Esophagus squamous epithelium (tissue), 5 donors: Measurements from ENCODE around the gene GPC6. TPM values are rescaled to one million over a fixed set of nuclear protein-coding genes. Genes with fewer than 3 reads are reported as not detected.

ENCODE experiments used
- DNase-seq: peaks from one replicate; lab custom pipeline; 2025; lab: John Stamatoyannopoulos, UW
- H3K27ac ChIP-seq, 4 donors: fragments of 200-600 bp; sonication (generic); one replicate each; pipeline ENCODE4 v1.5.1; 2016 to 2019; ENCODE audit warnings: mild to moderate bottlenecking in 1 of 4
- H3K27me3 ChIP-seq, 4 donors: fragments of 200-600 bp; sonication (generic); 1 replicate in 3 of 4; 2 replicates in 1 of 4; pipeline versions ENCODE4 v1.5.1 to v1.6.0; 2017 to 2021; ENCODE audit warnings: antibody characterized with exemption in 1 of 4
- H3K36me3 ChIP-seq, 3 donors: fragments of 200-600 bp; sonication (generic); one replicate each; pipeline ENCODE4 v1.5.1; 2016 to 2019
- H3K4me1 ChIP-seq, 3 donors: fragments of 200-600 bp; sonication (generic); one replicate each; pipeline ENCODE4 v1.5.1; 2017 to 2019
- H3K4me3 ChIP-seq, 4 donors: fragments of 200-600 bp; sonication (generic); 1 replicate in 3 of 4; 2 replicates in 1 of 4; pipeline ENCODE4 v1.5.1; 2016 to 2019; ENCODE audit warnings: mild to moderate bottlenecking in 2 of 4, moderate library complexity in 1 of 4
- H3K9me3 ChIP-seq, 3 donors: fragments of 200-600 bp; sonication (generic); one replicate each; pipeline ENCODE4 v1.5.1; 2016 to 2019
- CTCF ChIP-seq, 6 experiments: fragments of 450-650 bp in 4 of 6; fragments of 200-600 bp in 2 of 6; sonication (generic) in 2 of 6; IDR thresholded peaks; one replicate each; pipeline ENCODE4 v1.5.1; 2016 to 2019; ENCODE audit warnings: antibody characterized with exemption in 6 of 6, mild to moderate bottlenecking in 4 of 6, moderate library complexity in 4 of 6
- POLR2A ChIP-seq, 4 donors: fragments of 450-650 bp; IDR thresholded peaks; one replicate each; pipeline ENCODE4 v1.6.1; 2017; ENCODE audit warnings: antibody characterized with exemption in 4 of 4, mild to moderate bottlenecking in 4 of 4, moderate library complexity in 3 of 4
- WGBS, 2 donors: methylation state at CpG; one replicate each; pipeline ENCODE4 v1.1.5; 2018; 5-methylcytosine and 5-hydroxymethylcytosine counted together
- intact Hi-C: fragments of 100-400 bp; cut with DNase I; formaldehyde crosslinking; loops from one replicate; pipeline ENCODE4 v1.15.0; 2022
- total RNA-seq, 4 donors: library from RNA; depleted of rRNA; stranded (reverse); fragments of >200 nt; gene quantifications; one replicate each; pipeline ENCODE4 v1.1.0, GENCODE V29; 2016
- donor health status: DM: yes; HTN: yes; CAD: no.

The GPC6 gene
- total RNA-seq, 4 donors from 2014 or later = 0.57 to 8.6 (median 2.6) TPM

GRCh38 chr13:93727211-93728141 is 500.9 kb downstream of the GPC6 start:
- intact Hi-C loops = no loop called here
- TF ChIP-seq POLR2A (IDR thresholded peaks at IDR 0.05) = no peak
- TF ChIP-seq CTCF (IDR thresholded peaks at IDR 0.05) = no peak
- WGBS, 2 donors = 53 to 74% methylated on average over 3 of the region's 3 CpGs
- Histone ChIP-seq H3K4me3 (no peak overlapping the region), H3K36me3 (no peaks in the 10 kb centered on the region), H3K9me3 (no peaks in the 10 kb centered on the region), H3K27ac (no peak overlapping the region), H3K27me3 (no peaks in the 10 kb centered on the region), H3K4me1 (no peaks in the 10 kb centered on the region)
- DNase-seq = no peak

- intact Hi-C loops = no loop called here
- Histone ChIP-seq H3K4me3 (no peak overlapping the region), H3K4me1 (no peaks in the 10 kb centered on the region), H3K9me3 (no peaks in the 10 kb centered on the region), H3K27ac (no peak overlapping the region), H3K36me3 (no peaks in the 10 kb centered on the region), H3K27me3 (no peaks in the 10 kb centered on the region)
- no peak for TF ChIP-seq POLR2A (IDR thresholded peaks at IDR 0.05)
- no peak for TF ChIP-seq CTCF (IDR thresholded peaks at IDR 0.05)
- no peak for DNase-seq
- 78 to 82% methylated on average over 2 of the region's 2 CpGs for WGBS, 2 donors
Observed at GRCh38 chr13:93729383-93729782, 502.8 kb downstream of the GPC6 start.

GRCh38 chr13:93730780-93731179 is 504.2 kb downstream of the GPC6 start:
- no peak overlapping the region for H3K27ac ChIP-seq
- no peak for DNase-seq
- no peaks in the 10 kb centered on the region for H3K27me3 ChIP-seq
- intact Hi-C loops = no loop called here
- no peak for TF ChIP-seq POLR2A (IDR thresholded peaks at IDR 0.05)
- TF ChIP-seq CTCF (IDR thresholded peaks at IDR 0.05) = no peak
- WGBS, 2 donors = 83 to 85% methylated on average over 3 of the region's 3 CpGs
- no peak overlapping the region for H3K4me3 ChIP-seq
- H3K4me1 ChIP-seq = no peaks in the 10 kb centered on the region
- no peaks in the 10 kb centered on the region for H3K9me3 ChIP-seq
- H3K36me3 ChIP-seq = no peaks in the 10 kb centered on the region

GRCh38 chr13:93732186-93732585 is 505.6 kb downstream of the GPC6 start:
- TF ChIP-seq POLR2A (IDR thresholded peaks at IDR 0.05) = no peak
- TF ChIP-seq CTCF (IDR thresholded peaks at IDR 0.05) = no peak
- WGBS, 2 donors = 74 to 78% methylated on average over 2 of the region's 2 CpGs
- no peaks in the 10 kb centered on the region for H3K4me1 ChIP-seq

GRCh38 chr13:93736081-93736480 is 509.5 kb downstream of the GPC6 start:
- Histone ChIP-seq H3K27ac (no peak overlapping the region), H3K27me3 (no peaks in the 10 kb centered on the region), H3K36me3 (no peaks in the 10 kb centered on the region), H3K9me3 (no peaks in the 10 kb centered on the region), H3K4me1 (no peaks in the 10 kb centered on the region), H3K4me3 (no peak overlapping the region)
- intact Hi-C loops = no loop called here
- TF ChIP-seq POLR2A (IDR thresholded peaks at IDR 0.05) (no peak), CTCF (IDR thresholded peaks at IDR 0.05) (no peak)
- no peak for DNase-seq

More at GRCh38 chr13:93732186-93732585, 505.6 kb downstream of the GPC6 start:
- H3K36me3 ChIP-seq = no peaks in the 10 kb centered on the region
- DNase-seq = no peak
- no peaks in the 10 kb centered on the region for H3K9me3 ChIP-seq
- H3K4me3 ChIP-seq = no peak overlapping the region
- no peak overlapping the region for H3K27ac ChIP-seq
- no peaks in the 10 kb centered on the region for H3K27me3 ChIP-seq
- intact Hi-C loops = no loop called here
